ENCODE results near the gene NFASC. TPM values are rescaled to one million over a fixed set of nuclear protein-coding genes. Genes with fewer than 3 reads are reported as not detected.

NFASC gene
- total and polyA plus RNA-seq, 9 of the 15 experiments (the other 6 are each of a cell fraction or from before 2014, with no cell fraction given): 0.03 to 0.16 (median 0.06) TPM; not detected in 6

GRCh38 chr1:204883405-204883804 lies 12.7 kb downstream of the NFASC start:
- TF ChIP-seq MAFF (IDR thresholded peaks at IDR 0.05; ENCODE audit: low read length) (no peak), RBM39 (optimal IDR thresholded peaks at IDR 0.05; ENCODE audit: low read depth, low read length) (no peak), GTF2E2 (tag; IDR thresholded peaks at IDR 0.05) (no peak), ZNF318 (IDR thresholded peaks at IDR 0.05; ENCODE audit: borderline replicate concordance in 1 of 2, low read depth in 1 of 2) (no peak), ZNF561 (CRISPR knock-in tag; conservative IDR thresholded peaks at IDR 0.05) (no peak), SAP30 (IDR thresholded peaks at IDR 0.05; ENCODE audit: borderline replicate concordance, insufficient read depth, low read depth, low read length, poor library complexity, severe bottlenecking) (no peak), JUN (IDR thresholded peaks at IDR 0.05; ENCODE audit: borderline replicate concordance, low read depth, low read length) (no peak), JUN (CRISPR knock-in tag; IDR thresholded peaks at IDR 0.05; ENCODE audit: borderline replicate concordance) (no peak), ZBTB8A (IDR thresholded peaks at IDR 0.05; ENCODE audit: partially characterized antibody) (no peak), FOXA1 (IDR thresholded peaks at IDR 0.05; ENCODE audit: borderline replicate concordance) (no peak)
- Histone ChIP-seq H3K4me2 (ENCODE audit: insufficient read depth, low read length) (no peak overlapping the region), H3K79me2 (ENCODE audit: control insufficient read depth, insufficient read depth, low read length) (no peaks in the 10 kb centered on the region), H3K9me1 (ENCODE audit: control insufficient read depth, insufficient read depth, low read length) (no peaks in the 10 kb centered on the region), H3K4me3 (no peak overlapping the region), H3K4me1 (replicated peaks in 1 of 2; ENCODE audit: control insufficient read depth in 2 of 2, insufficient read depth in 2 of 2, low read length in 2 of 2) (no peaks in the 10 kb centered on the region), H3K9ac (ENCODE audit: insufficient read depth in 1 of 2, low read depth in 2 of 2, low read length in 2 of 2) (no peak overlapping the region), H3K9me3 (replicated peaks; ENCODE audit: control insufficient read depth, insufficient read depth, low read depth, low read length) (no peaks in the 10 kb centered on the region), H3K27ac (ENCODE audit: extremely low read depth, low read depth, low read length) (no peak overlapping the region), H3K27me3 (ENCODE audit: control insufficient read depth in 2 of 2, insufficient read depth in 2 of 2, low read length in 2 of 2) (peaks cover 10 to 60% of the 10 kb centered on the region in 2 experiments; a peak in 4 of 5 replicates), H4K20me1 (replicated peaks; ENCODE audit: control insufficient read depth, insufficient read depth, low read length) (no peaks in the 10 kb centered on the region), H3K36me3 (ENCODE audit: control insufficient read depth, insufficient read depth, low read length) (no peaks in the 10 kb centered on the region), H2AFZ (ENCODE audit: low read depth, low read length) (no peak overlapping the region)
- CTCF ChIA-PET (ENCODE audit: low intra/inter-chr PET ratio): no interaction called here
- WGBS (ENCODE audit: insufficient coverage, low coverage, missing lambda C conversion rate): 3% methylated on average over 3 of the region's 3 CpGs
- in situ Hi-C loops (cut with MboI) (no loop called here), intact Hi-C loops (cut with micrococcal nuclease) (no loop called here)
- ATAC-seq (no peak), FAIRE-seq (no peak), DNase-seq (ENCODE audit: extremely low read depth in 1 of 4, low spot score in 3 of 4) (no peak)
- no TSS peak for BruUV-seq (replicated peaks)
- POLR2A ChIA-PET: interaction anchor here (0.5 to 0.6 kb wide), 3 partner anchors 46 to 754 kb away, joined by 3 read pairs; no protein-coding TSS in a partner anchor

All from K562 (cell line).